ENCODE measurements around the gene KSR1.

Gene KSR1

GRCh38 chr17:27569884-27570577, 113.8 kb downstream of the KSR1 start:
- no peak for DNase-seq (ENCODE audit: low read depth)

GRCh38 chr17:27570578-27570914, 114.3 kb downstream of the KSR1 start:
- no peak for DNase-seq (ENCODE audit: low read depth)

GRCh38 chr17:27571563-27572352, 115.5 kb downstream of the KSR1 start:
- no peak for DNase-seq (ENCODE audit: low read depth)

- DNase-seq (ENCODE audit: low read depth), result no peak
These were observed 116.4 kb downstream of the KSR1 start for GRCh38 chr17:27572665-27573064.

- DNase-seq (ENCODE audit: low read depth), result no peak
These were observed 117.3 kb downstream of the KSR1 start for GRCh38 chr17:27573548-27573947.

- no peak for DNase-seq (ENCODE audit: low read depth)
These were observed 117.8 kb downstream of the KSR1 start for GRCh38 chr17:27573971-27574525.

- DNase-seq (ENCODE audit: low read depth), result no peak
These were observed 119.1 kb downstream of the KSR1 start for GRCh38 chr17:27575096-27575911.

GRCh38 chr17:27575912-27576252, 119.6 kb downstream of the KSR1 start:
- no peak for DNase-seq (ENCODE audit: low read depth)

GRCh38 chr17:27576477-27577083, 120.3 kb downstream of the KSR1 start:
- no peak for DNase-seq (ENCODE audit: low read depth)

- DNase-seq (ENCODE audit: low read depth), result no peak
These were observed 121.0 kb downstream of the KSR1 start for GRCh38 chr17:27577121-27577761.

- DNase-seq (ENCODE audit: low read depth), result no peak
These were observed 121.9 kb downstream of the KSR1 start for GRCh38 chr17:27577884-27578717.

GRCh38 chr17:27578718-27579085, 122.5 kb downstream of the KSR1 start:
- DNase-seq (ENCODE audit: low read depth), result no peak

GRCh38 chr17:27579304-27579703, 123.1 kb downstream of the KSR1 start:
- DNase-seq (ENCODE audit: low read depth), result no peak

- DNase-seq (ENCODE audit: low read depth), result no peak
These were observed 123.7 kb downstream of the KSR1 start for GRCh38 chr17:27579897-27580321.

- no peak for DNase-seq (ENCODE audit: low read depth)
These were observed 124.8 kb downstream of the KSR1 start for GRCh38 chr17:27581016-27581415.

- no peak for DNase-seq (ENCODE audit: low read depth)
These were observed 126.4 kb downstream of the KSR1 start for GRCh38 chr17:27582696-27583095.

- no peak for DNase-seq (ENCODE audit: low read depth)
These were observed 129.0 kb downstream of the KSR1 start for GRCh38 chr17:27585153-27585681.

- no peak for DNase-seq (ENCODE audit: low read depth)
These were observed 129.5 kb downstream of the KSR1 start for GRCh38 chr17:27585792-27586191.

GRCh38 chr17:27586203-27586721, 130.0 kb downstream of the KSR1 start:
- DNase-seq (ENCODE audit: low read depth), result no peak

- no peak for DNase-seq (ENCODE audit: low read depth)
These were observed 132.1 kb downstream of the KSR1 start for GRCh38 chr17:27588354-27588753.
